ENCODE results near the gene GABBR1. TPM values are rescaled to one million over a fixed set of nuclear protein-coding genes. Genes with fewer than 3 reads are reported as not detected.
"Not testable (repeated sequence)": the region's sequence is repeated elsewhere in the genome, so short reads cannot be mapped to it uniquely, and the experiment has no call there.

The GABBR1 gene
- 1.9 and 2.9 TPM in 2 replicates for total RNA-seq

GRCh38 chr6:29632789-29633533 lies at the start of gene GABBR1:
TSS of gene GABBR1 (minus strand) at chr6:29633183. CDS start at chr6:29632385, 798 bp downstream.
- DNase-seq (ENCODE audit: low read depth in 2 of 2), result peak in 1 of 2 donors; percentile 43

- DNase-seq (ENCODE audit: low read depth in 2 of 2), result no peak
Observed at GRCh38 chr6:29681811-29682210, 48.8 kb upstream of the GABBR1 start.

GRCh38 chr6:29680904-29681303 lies 47.9 kb upstream of the GABBR1 start, which contains the start of gene ZFP57:
TSS of gene ZFP57 (minus strand) at chr6:29681152. CDS start at chr6:29677003, 4,149 bp downstream.
- DNase-seq (ENCODE audit: low read depth in 2 of 2), result no peak

- no peak for DNase-seq (ENCODE audit: low read depth in 2 of 2)
Observed at GRCh38 chr6:29680416-29680815, 47.4 kb upstream of the GABBR1 start.

DNA sequence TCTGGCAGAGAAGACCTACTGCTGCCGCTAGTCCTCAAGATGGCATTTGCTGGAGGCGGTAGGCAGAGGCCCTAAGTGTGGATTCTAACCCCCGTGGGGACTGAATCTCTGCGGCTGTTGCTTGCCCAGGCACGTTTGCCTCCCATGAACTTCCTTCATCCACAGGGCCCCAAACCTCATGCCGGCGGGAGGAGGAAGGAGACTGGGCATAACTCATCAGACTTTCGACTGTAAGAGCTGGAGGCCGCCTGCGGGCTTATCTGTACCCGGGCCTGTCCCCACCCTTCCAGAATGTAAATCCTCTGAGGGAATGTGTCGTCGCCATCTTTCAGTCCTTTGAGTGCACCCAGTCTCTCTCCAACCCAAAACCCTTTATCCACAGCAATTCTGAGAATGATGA lies 47.0 kb upstream of the GABBR1 start:
- no peak for DNase-seq (ENCODE audit: low read depth in 2 of 2)

DNA sequence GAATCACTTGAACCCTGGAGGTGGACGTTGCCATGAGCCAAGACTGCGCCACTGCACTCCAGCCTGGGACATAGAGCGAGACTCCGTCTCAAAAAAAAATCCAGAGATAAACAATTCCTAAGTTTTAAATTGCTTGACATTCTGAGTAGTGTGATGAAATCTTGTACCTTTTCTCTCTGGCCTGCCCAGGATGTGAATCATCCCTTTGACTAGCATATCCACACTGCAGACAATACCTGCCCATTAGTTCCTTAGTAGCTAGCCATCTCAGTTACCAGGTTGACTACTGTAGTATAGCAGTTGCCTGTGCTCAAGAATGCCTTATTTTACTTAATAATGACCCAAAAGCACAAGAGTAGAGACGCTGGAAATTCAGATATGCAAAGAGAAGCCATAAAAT lies 45.1 kb upstream of the GABBR1 start:
- DNase-seq (ENCODE audit: low read depth in 2 of 2), result peak in 1 of 2 donors; percentile 8

DNA sequence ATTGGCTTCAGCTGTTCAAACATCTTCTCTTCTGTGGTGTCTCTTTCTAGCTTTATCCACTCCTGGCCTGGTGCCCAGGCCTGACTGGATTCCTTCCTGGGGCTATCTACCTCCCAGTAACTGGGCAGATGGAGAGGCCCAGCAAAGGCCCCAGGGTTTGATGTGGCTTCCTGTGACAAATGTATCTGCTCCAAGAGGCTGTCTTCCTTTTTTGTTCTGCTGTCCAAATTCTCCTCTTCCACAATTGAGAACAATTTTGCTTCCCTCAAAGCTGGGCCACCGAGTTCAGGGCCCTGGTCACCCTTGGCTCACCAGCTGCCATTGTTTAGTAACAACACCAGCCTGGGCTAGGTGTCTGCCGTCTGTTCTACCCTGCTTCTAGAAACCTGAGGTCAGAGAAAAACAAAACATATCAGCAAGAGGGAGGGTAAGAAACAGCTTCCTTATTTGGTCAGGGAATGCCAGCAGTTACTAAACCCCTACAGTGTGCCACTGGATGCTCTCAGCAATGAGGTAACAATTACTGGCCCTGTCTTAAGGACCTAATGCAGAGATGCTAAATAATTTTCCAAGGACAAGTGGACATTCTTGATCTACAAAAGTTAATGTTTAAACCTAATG lies 44.1 kb upstream of the GABBR1 start:
- peak in 1 of 2 donors; percentile 35 for DNase-seq (ENCODE audit: low read depth in 2 of 2)

GRCh38 chr6:29675561-29675960 lies 42.6 kb upstream of the GABBR1 start:
- DNase-seq (ENCODE audit: low read depth in 2 of 2), result no peak

DNA sequence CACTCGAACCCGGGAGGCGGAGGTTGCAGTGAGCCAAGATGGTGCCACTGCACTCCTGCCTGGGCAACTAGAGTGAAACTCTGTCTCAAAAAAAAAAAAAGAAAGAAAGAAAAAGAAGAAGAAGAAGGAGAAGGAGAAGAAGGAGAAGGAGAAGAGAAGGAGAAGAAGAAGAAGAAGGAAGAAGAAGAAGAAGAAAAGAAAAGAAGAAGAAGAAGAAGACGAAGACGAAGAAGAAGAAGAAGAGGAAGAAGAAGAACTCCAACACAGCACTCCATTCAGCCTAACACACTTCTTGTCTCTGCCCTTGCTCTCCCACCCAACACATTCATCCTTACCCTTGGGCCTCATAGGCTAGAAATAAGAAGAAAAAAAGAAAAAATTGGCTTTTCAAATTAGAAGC lies 41.0 kb upstream of the GABBR1 start:
- no peak for DNase-seq (ENCODE audit: low read depth in 2 of 2)

- no peak for DNase-seq (ENCODE audit: low read depth in 2 of 2)
Observed at GRCh38 chr6:29673161-29673560, 40.2 kb upstream of the GABBR1 start.

DNA sequence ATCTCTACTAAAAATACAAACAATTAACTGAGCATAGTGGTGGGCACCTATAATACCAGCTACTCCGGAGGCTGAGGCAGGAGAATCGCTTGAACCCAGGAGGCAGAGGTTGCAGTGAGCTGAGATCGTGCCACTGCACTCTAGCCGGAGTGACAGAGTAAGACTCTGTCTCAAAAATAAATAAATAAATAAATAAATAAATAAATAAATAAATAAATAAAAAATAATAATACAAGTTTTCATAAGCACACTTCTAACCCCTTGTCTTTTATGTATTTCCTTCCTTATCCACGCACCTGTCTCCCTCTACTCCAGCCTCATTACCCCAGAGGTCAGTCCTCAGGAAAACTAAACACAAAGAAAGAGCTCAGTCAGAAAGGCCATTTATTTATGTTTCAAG lies 39.1 kb upstream of the GABBR1 start:
- DNase-seq (ENCODE audit: low read depth in 2 of 2), result not testable (repeated sequence)

- no peak for DNase-seq (ENCODE audit: low read depth in 2 of 2)
Observed at GRCh38 chr6:29671026-29671425, 38.0 kb upstream of the GABBR1 start.

DNA sequence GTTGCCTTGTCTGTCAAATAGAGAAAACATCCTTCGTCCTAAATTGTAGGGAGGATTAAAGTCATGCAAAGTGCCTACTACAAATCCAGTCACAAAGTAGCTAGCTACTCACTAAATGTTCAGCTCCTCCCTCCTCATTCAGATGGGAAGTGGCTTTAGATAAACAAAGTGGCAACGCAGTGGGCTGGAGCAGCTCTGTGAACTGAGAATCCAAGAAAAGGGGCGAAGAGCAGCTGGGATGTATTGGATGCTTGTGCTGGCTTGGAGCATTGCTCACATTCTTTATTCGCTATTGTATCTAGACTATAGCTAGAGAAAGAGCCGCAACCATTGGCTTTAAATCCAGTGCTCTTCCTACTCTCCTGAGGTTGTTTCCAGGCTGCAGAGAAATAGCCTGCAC lies 34.2 kb upstream of the GABBR1 start:
- no peak for DNase-seq (ENCODE audit: low read depth in 2 of 2)

GRCh38 chr6:29666826-29667130 lies 33.8 kb upstream of the GABBR1 start:
- no peak for DNase-seq (ENCODE audit: low read depth in 2 of 2)

GRCh38 chr6:29665942-29666825 lies 33.2 kb upstream of the GABBR1 start:
- no peak for DNase-seq (ENCODE audit: low read depth in 2 of 2)

DNA sequence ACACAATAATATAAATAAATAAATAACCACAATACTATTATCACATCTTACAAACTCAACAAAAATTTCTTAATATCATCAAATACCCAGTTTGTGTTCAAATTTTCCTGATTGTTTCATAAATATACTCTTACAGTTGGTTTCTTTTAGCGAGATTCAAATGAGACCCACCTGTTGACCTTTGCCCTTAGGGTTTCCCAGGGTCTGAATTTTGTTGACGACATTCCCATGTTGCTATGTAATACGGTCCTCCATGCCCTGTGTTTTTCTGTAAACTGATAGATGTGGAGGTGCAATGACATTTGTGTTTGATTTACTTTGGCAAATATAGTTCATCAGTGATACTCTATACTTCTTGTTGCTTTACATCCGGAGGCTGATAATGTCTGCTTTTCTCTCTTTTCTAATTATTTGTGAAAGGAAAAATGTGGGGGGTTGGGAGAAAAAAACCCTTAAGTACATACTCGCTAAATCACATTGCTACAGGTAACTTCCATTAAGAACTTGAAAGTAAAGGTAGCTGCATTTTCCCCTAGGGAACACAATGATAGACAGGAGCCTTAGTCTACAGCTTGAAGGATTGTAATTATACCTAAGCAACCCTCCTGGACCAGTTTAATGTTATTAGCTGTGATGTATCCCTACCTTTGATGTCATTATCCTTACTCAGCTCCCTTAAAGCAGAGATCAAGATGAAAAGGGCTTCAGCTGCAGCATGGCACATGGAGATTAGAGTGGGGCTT lies 30.5 kb upstream of the GABBR1 start:
- DNase-seq (ENCODE audit: low read depth in 2 of 2), result no peak

DNA sequence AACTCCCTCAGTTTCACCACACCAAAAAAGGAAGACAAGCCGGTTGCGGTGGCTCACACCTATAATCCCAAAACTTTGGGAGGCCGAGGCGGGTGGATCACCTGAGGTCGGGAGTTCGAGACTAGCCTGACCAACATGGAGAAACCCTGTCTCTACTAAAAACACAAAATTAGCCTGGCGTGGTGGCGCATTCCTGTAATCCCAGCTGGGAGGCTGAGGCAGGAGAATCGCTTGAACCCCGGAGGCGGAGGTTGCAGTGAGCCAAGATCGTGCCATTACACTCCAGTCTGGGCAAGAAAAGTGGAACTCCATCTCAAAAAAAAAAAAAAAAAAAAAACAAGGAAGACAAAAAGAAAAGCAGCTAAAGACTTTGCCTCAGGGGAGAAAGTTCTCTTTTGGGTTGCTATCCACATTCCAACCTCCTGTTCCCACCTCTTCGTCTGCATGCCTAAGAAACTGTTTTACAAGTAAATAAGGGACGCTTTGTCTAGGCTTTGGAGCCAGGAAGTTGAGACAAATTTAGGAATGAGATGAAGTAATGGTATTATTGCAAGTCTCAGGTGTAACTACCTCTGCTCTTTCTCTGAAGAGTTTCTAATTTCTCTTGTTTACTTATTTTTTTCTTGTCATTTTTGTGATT lies 28.6 kb upstream of the GABBR1 start:
- DNase-seq (ENCODE audit: low read depth in 2 of 2), result not testable (repeated sequence)

DNA sequence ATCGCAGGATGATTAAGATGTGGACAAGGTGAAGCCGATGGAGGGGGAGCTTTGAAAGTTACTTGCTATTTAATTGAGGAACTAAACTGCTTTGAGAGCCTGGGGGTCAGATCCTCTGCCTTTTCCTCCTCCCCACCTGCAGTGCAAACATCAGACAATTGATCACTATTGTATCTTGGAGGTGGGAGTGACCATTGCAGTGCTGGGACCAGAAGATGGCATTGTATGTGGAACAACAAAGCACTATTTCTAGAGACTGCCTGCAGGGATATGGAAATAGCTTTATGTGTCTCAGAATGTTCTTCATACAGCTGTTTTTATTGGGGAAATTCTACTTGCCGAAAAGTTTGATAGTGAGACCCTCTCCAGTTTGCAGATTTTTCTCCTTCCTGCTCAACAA lies 28.1 kb upstream of the GABBR1 start:
- no peak for DNase-seq (ENCODE audit: low read depth in 2 of 2)

GRCh38 chr6:29656798-29657197 lies 23.8 kb upstream of the GABBR1 start, which contains the start of gene MOG:
TSS of gene MOG (plus strand) at chr6:29657092. CDS start at chr6:29657210, 118 bp downstream.
- DNase-seq (ENCODE audit: low read depth in 2 of 2), result no peak

- DNase-seq (ENCODE audit: low read depth in 2 of 2), result no peak
Observed at GRCh38 chr6:29656157-29656556, 23.2 kb upstream of the GABBR1 start.

- DNase-seq (ENCODE audit: low read depth in 2 of 2), result no peak
Observed at GRCh38 chr6:29655658-29656057, 22.7 kb upstream of the GABBR1 start.

Measured in dermis microvascular lymphatic vessel endothelial cell (primary cell).